ENCODE results near the gene SKP1. TPM values are rescaled to one million over a fixed set of nuclear protein-coding genes. Genes with fewer than 3 reads are reported as not detected.

SKP1 gene
- total and polyA plus RNA-seq, 5 donors: 459 to 698 (median 505) TPM

- Histone ChIP-seq H3K4me3 (ENCODE audit: low read length) (no peak overlapping the region), H3K4me1 (ENCODE audit: control insufficient read depth, insufficient read depth, low read length) (peaks cover 5% of the 10 kb centered on the region), H3K27ac (ENCODE audit: low read length) (no peak overlapping the region), H3K9me3 (ENCODE audit: control insufficient read depth, low read length) (no peaks in the 10 kb centered on the region), H3K27me3 (ENCODE audit: control insufficient read depth, insufficient read depth) (no peaks in the 10 kb centered on the region)
- DNase-seq: peak in 1 of 3 donors; percentile 25
- ATAC-seq: no peak
- WGBS: 90% methylated on average over 12 of the region's 12 CpGs
- intact Hi-C loops (cut with DNase I): no loop called here
Observed at GRCh38 chr5:134116789-134117761, 59.7 kb downstream of the SKP1 start.

- no peak for ATAC-seq
- peak in 1 of 3 donors; percentile 53 for DNase-seq
- WGBS: 85% methylated on average over 10 of the region's 10 CpGs
- H3K9me3 ChIP-seq (ENCODE audit: control insufficient read depth, low read length): no peaks in the 10 kb centered on the region
- H3K27ac ChIP-seq (ENCODE audit: low read length): no peak overlapping the region
- peaks cover 5% of the 10 kb centered on the region for H3K4me1 ChIP-seq (ENCODE audit: control insufficient read depth, insufficient read depth, low read length)
- no peaks in the 10 kb centered on the region for H3K27me3 ChIP-seq (ENCODE audit: control insufficient read depth, insufficient read depth)
- H3K4me3 ChIP-seq (ENCODE audit: low read length): no peak overlapping the region
- intact Hi-C loops (cut with DNase I): no loop called here
Observed at GRCh38 chr5:134116286-134116685, 60.5 kb downstream of the SKP1 start.

GRCh38 chr5:134115806-134116175 lies 61.0 kb downstream of the SKP1 start:
- Histone ChIP-seq H3K4me1 (ENCODE audit: control insufficient read depth, insufficient read depth, low read length) (peaks cover 5% of the 10 kb centered on the region), H3K27me3 (ENCODE audit: control insufficient read depth, insufficient read depth) (no peaks in the 10 kb centered on the region), H3K4me3 (ENCODE audit: low read length) (no peak overlapping the region), H3K9me3 (ENCODE audit: control insufficient read depth, low read length) (no peaks in the 10 kb centered on the region), H3K27ac (ENCODE audit: low read length) (no peak overlapping the region)
- intact Hi-C loops (cut with DNase I): no loop called here
- WGBS: 80% methylated on average over 13 of the region's 13 CpGs
- DNase-seq (peak in 1 of 3 donors; percentile 50), ATAC-seq (no peak)

GRCh38 chr5:134114886-134115805 lies 61.6 kb downstream of the SKP1 start:
- H3K4me3 ChIP-seq (ENCODE audit: low read length): peak overlapping the region; percentile 87
- ATAC-seq (no peak), DNase-seq (peak in 1 of 3 donors; percentile 71)
- H3K27ac ChIP-seq (ENCODE audit: low read length): no peak overlapping the region
- no peaks in the 10 kb centered on the region for H3K9me3 ChIP-seq (ENCODE audit: control insufficient read depth, low read length)
- intact Hi-C loops (cut with DNase I): no loop called here
- WGBS: 5% methylated on average over 110 of the region's 110 CpGs
- H3K27me3 ChIP-seq (ENCODE audit: control insufficient read depth, insufficient read depth): no peaks in the 10 kb centered on the region
- H3K4me1 ChIP-seq (ENCODE audit: control insufficient read depth, insufficient read depth, low read length): peaks cover 5% of the 10 kb centered on the region

GRCh38 chr5:134113902-134114875 lies 62.6 kb downstream of the SKP1 start, which contains the start of gene TCF7:
TCF7 (plus strand) TSS chr5:134114681; CDS start chr5:134114907, 226 bp downstream.
- DNase-seq: peak; percentile 76 to 89 (median 88)
- Histone ChIP-seq H3K27me3 (ENCODE audit: control insufficient read depth, insufficient read depth) (no peaks in the 10 kb centered on the region), H3K9me3 (ENCODE audit: control insufficient read depth, low read length) (no peaks in the 10 kb centered on the region), H3K4me3 (ENCODE audit: low read length) (peak within 1 kb of the TSS; percentile 87), H3K4me1 (ENCODE audit: control insufficient read depth, insufficient read depth, low read length) (peaks cover 5% of the 10 kb centered on the region), H3K27ac (ENCODE audit: low read length) (no peak within 1 kb of the TSS)
- WGBS: 1% methylated on average over 90 of the region's 90 CpGs
- ATAC-seq: peak; percentile 95
- intact Hi-C loops (cut with DNase I): no loop called here

- WGBS: 12% methylated on average over 30 of the region's 30 CpGs
- intact Hi-C loops (cut with DNase I): no loop called here
- ATAC-seq: peak in 1 of 2 donors; percentile 2
- Histone ChIP-seq H3K27me3 (ENCODE audit: control insufficient read depth, insufficient read depth) (no peaks in the 10 kb centered on the region), H3K9me3 (ENCODE audit: control insufficient read depth, low read length) (no peaks in the 10 kb centered on the region), H3K4me1 (ENCODE audit: control insufficient read depth, insufficient read depth, low read length) (peaks cover 5% of the 10 kb centered on the region), H3K27ac (ENCODE audit: low read length) (no peak overlapping the region), H3K4me3 (ENCODE audit: low read length) (peak overlapping the region; percentile 87)
- DNase-seq: no peak
Observed at GRCh38 chr5:134113363-134113889, 63.3 kb downstream of the SKP1 start.

- ATAC-seq: no peak
- Histone ChIP-seq H3K4me1 (ENCODE audit: control insufficient read depth, insufficient read depth, low read length) (peaks cover 5% of the 10 kb centered on the region), H3K27ac (ENCODE audit: low read length) (no peak overlapping the region), H3K9me3 (ENCODE audit: control insufficient read depth, low read length) (no peaks in the 10 kb centered on the region), H3K4me3 (ENCODE audit: low read length) (no peak overlapping the region), H3K27me3 (ENCODE audit: control insufficient read depth, insufficient read depth) (no peaks in the 10 kb centered on the region)
- DNase-seq: no peak
- 56% methylated on average over 18 of the region's 18 CpGs for WGBS
- intact Hi-C loops (cut with DNase I): no loop called here
Observed at GRCh38 chr5:134112726-134113362, 63.9 kb downstream of the SKP1 start.

- H3K4me3 ChIP-seq (ENCODE audit: low read length): no peak overlapping the region
- WGBS: 75% methylated on average over 6 of the region's 6 CpGs
- H3K4me1 ChIP-seq (ENCODE audit: control insufficient read depth, insufficient read depth, low read length): peaks cover 5% of the 10 kb centered on the region
- H3K27ac ChIP-seq (ENCODE audit: low read length): no peak overlapping the region
- no peaks in the 10 kb centered on the region for H3K27me3 ChIP-seq (ENCODE audit: control insufficient read depth, insufficient read depth)
- no peak for ATAC-seq
- no peak for DNase-seq
- intact Hi-C loops (cut with DNase I): no loop called here
- H3K9me3 ChIP-seq (ENCODE audit: control insufficient read depth, low read length): no peaks in the 10 kb centered on the region
Observed at GRCh38 chr5:134111741-134112647, 64.8 kb downstream of the SKP1 start.

GRCh38 chr5:134110382-134110781 lies 66.4 kb downstream of the SKP1 start:
- Histone ChIP-seq H3K27ac (ENCODE audit: low read length) (no peak overlapping the region), H3K4me1 (ENCODE audit: control insufficient read depth, insufficient read depth, low read length) (peaks cover 5% of the 10 kb centered on the region), H3K9me3 (ENCODE audit: control insufficient read depth, low read length) (no peaks in the 10 kb centered on the region), H3K27me3 (ENCODE audit: control insufficient read depth, insufficient read depth) (no peaks in the 10 kb centered on the region), H3K4me3 (ENCODE audit: low read length) (no peak overlapping the region)
- ATAC-seq: no peak
- 70% methylated on average over 10 of the region's 10 CpGs for WGBS
- intact Hi-C loops (cut with DNase I): no loop called here
- no peak for DNase-seq
